ENCODE measurements around the gene FAM234B.
"Not testable (repeated sequence)": the region's sequence is repeated elsewhere in the genome, so short reads cannot be mapped to it uniquely, and the experiment has no call there.

- not testable (repeated sequence) for TF ChIP-seq CTCF, POLR2A, POLR2AphosphoS5, EP300 (IDR thresholded peaks at IDR 0.05)
Observed at GRCh38 chr12:13053617-13054016, 9.4 kb downstream of the FAM234B start.

Measured in gastroesophageal sphincter (tissue), 3 donors.